ENCODE results near the gene IMMP2L.

Gene IMMP2L

GRCh38 chr7:111174510-111174909 is 387.8 kb downstream of the IMMP2L start:
- Mint-ChIP-seq H3K9me3 (peaks cover 4% of the 10 kb centered on the region), H3K27me3 (ENCODE audit: low read depth, poor library complexity) (no peaks in the 10 kb centered on the region), H3K36me3 (ENCODE audit: low read depth) (peaks cover 5% of the 10 kb centered on the region), H3K4me1 (peaks cover 1% of the 10 kb centered on the region), H3K27ac (no peak overlapping the region), H3K4me3 (no peak overlapping the region)
- no peak for TF ChIP-seq CTCF (IDR thresholded peaks at IDR 0.05)
- DNase-seq: no peak

GRCh38 chr7:111173990-111174389 is 388.3 kb downstream of the IMMP2L start:
- no peak for DNase-seq
- TF ChIP-seq CTCF (IDR thresholded peaks at IDR 0.05): no peak
- Mint-ChIP-seq H3K36me3 (ENCODE audit: low read depth) (peaks cover 5% of the 10 kb centered on the region), H3K27me3 (ENCODE audit: low read depth, poor library complexity) (no peaks in the 10 kb centered on the region), H3K27ac (no peak overlapping the region), H3K4me3 (no peak overlapping the region), H3K4me1 (peaks cover 7% of the 10 kb centered on the region), H3K9me3 (peaks cover 4% of the 10 kb centered on the region)

- H3K27me3 Mint-ChIP-seq (ENCODE audit: low read depth, poor library complexity): no peaks in the 10 kb centered on the region
- TF ChIP-seq CTCF (IDR thresholded peaks at IDR 0.05): no peak
- H3K36me3 Mint-ChIP-seq (ENCODE audit: low read depth): peaks cover under 1% of the 10 kb centered on the region
- no peak for DNase-seq
- H3K9me3 Mint-ChIP-seq: peaks cover under 1% of the 10 kb centered on the region
- H3K27ac Mint-ChIP-seq: no peak overlapping the region
- no peak overlapping the region for H3K4me3 Mint-ChIP-seq
- H3K4me1 Mint-ChIP-seq: peaks cover 11% of the 10 kb centered on the region
Observed at GRCh38 chr7:111173528-111173927, 388.8 kb downstream of the IMMP2L start.

- no peaks in the 10 kb centered on the region for H3K9me3 Mint-ChIP-seq
- no peaks in the 10 kb centered on the region for H3K36me3 Mint-ChIP-seq (ENCODE audit: low read depth)
- peaks cover 19% of the 10 kb centered on the region for H3K4me1 Mint-ChIP-seq
Observed at GRCh38 chr7:111172564-111173257, 389.6 kb downstream of the IMMP2L start.

GRCh38 chr7:111168182-111168581 is 394.1 kb downstream of the IMMP2L start:
- Mint-ChIP-seq H3K4me3 (no peak overlapping the region), H3K27ac (no peak overlapping the region), H3K36me3 (ENCODE audit: low read depth) (no peaks in the 10 kb centered on the region), H3K27me3 (ENCODE audit: low read depth, poor library complexity) (no peaks in the 10 kb centered on the region), H3K4me1 (peaks cover 32% of the 10 kb centered on the region), H3K9me3 (no peaks in the 10 kb centered on the region)
- no peak for TF ChIP-seq CTCF (IDR thresholded peaks at IDR 0.05)
- no peak for DNase-seq

More at GRCh38 chr7:111172564-111173257, 389.6 kb downstream of the IMMP2L start:
- Mint-ChIP-seq H3K27ac (no peak overlapping the region), H3K4me3 (no peak overlapping the region), H3K27me3 (ENCODE audit: low read depth, poor library complexity) (no peaks in the 10 kb centered on the region)
- no peak for TF ChIP-seq CTCF (IDR thresholded peaks at IDR 0.05)
- no peak for DNase-seq

- H3K4me3 Mint-ChIP-seq: no peak overlapping the region
- no peaks in the 10 kb centered on the region for H3K27me3 Mint-ChIP-seq (ENCODE audit: low read depth, poor library complexity)
- TF ChIP-seq CTCF (IDR thresholded peaks at IDR 0.05): no peak
- H3K4me1 Mint-ChIP-seq: peaks cover 41% of the 10 kb centered on the region
- no peaks in the 10 kb centered on the region for H3K36me3 Mint-ChIP-seq (ENCODE audit: low read depth)
- no peak for DNase-seq
- no peak overlapping the region for H3K27ac Mint-ChIP-seq
- H3K9me3 Mint-ChIP-seq: no peaks in the 10 kb centered on the region
Observed at GRCh38 chr7:111164442-111164841, 397.9 kb downstream of the IMMP2L start.

Data from nephron progenitor cell (in vitro differentiated cells).